PC-3 (cell line): Measurements from ENCODE around the gene FAM120B.

ENCODE experiments used
- CTCF ChIP-seq: fragments of 300-600 bp; sonication (generic); conservative IDR thresholded peaks from 2 replicates; pipeline ENCODE4 v1.5.1; 2017; ENCODE audit warnings: antibody characterized with exemption, low read depth, mild to moderate bottlenecking, low read length
- EZH2 ChIP-seq: fragments of 300-600 bp; sonication (generic); IDR thresholded peaks from one replicate; pipeline ENCODE4 v1.6.1; 2017; ENCODE audit warnings: antibody characterized with exemption, mild to moderate bottlenecking, low read length; ENCODE audit not compliant: unreplicated experiment
- EZH2phosphoT487 ChIP-seq: fragments of 300-600 bp; sonication (generic); IDR thresholded peaks from 2 replicates; pipeline ENCODE4 v1.6.1; 2018; ENCODE audit warnings: mild to moderate bottlenecking, antibody characterized with exemption, low read length, borderline replicate concordance

DNA sequence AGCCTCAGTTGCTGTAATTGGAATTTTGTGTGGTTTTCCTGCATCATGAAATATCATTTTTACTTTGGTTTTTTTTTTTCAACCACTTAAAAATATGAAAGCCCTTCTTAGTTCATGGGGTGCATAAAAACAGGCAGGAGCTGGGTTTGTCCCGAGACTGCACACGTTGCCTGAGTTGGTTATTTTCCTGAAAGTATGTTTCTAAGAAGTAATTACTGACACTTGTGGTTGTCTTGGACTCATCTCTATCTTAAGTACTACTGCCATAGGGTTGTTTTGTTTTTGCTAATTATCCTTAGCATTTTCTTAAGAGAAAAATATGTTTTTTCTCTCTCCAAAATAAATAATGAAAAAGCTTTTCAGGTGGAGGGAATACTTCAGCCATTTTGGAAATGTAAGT, 40.1 kb downstream of the FAM120B start:
- TF ChIP-seq CTCF, result no peak
- no peak for TF ChIP-seq EZH2phosphoT487
- TF ChIP-seq EZH2, result no peak
